ENCODE data around the gene SYP. TPM values are rescaled to one million over a fixed set of nuclear protein-coding genes. Genes with fewer than 3 reads are reported as not detected.
A peak's percentile ranks its signal among the peaks of the same experiment; 100 is the strongest.

The SYP gene
- total and polyA plus RNA-seq, 9 of the 15 experiments (the other 6 are each of a cell fraction or from before 2014, with no cell fraction given), result 0.48 to 5.1 (median 2.6) TPM

DNA sequence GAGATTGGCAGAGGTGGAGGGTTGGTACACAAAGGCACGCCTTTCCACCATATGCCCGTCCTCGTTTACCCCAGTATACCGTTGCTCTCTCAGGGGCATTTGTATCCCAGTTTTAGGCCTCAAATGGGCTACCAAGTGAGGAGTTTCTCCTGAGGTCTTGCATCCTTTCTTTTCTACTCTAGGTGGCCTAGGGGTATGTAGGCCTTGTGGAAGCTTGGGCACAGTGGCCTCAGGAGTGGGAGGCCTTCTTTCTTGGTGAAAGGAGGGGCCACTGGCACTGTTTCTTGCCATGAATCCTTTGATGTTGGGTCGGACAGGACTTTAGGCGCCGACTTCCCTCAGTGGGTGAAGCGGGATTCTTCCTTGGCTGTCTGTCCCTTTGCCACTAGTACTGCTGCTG is 52.7 kb downstream of the SYP start:
- DNase-seq (ENCODE audit: extremely low read depth in 1 of 4, low spot score in 3 of 4) (peak in 1 of 4 experiments; percentile 31), ATAC-seq (peak; percentile 24), FAIRE-seq (no peak)
- Histone ChIP-seq H3K9me3 (replicated peaks; ENCODE audit: control insufficient read depth, insufficient read depth, low read depth, low read length) (peaks cover 14% of the 10 kb centered on the region), H3K36me3 (ENCODE audit: control insufficient read depth, insufficient read depth, low read length) (peaks cover 56% of the 10 kb centered on the region), H4K20me1 (replicated peaks; ENCODE audit: control insufficient read depth, insufficient read depth, low read length) (no peaks in the 10 kb centered on the region), H3K9me1 (ENCODE audit: control insufficient read depth, insufficient read depth, low read length) (no peaks in the 10 kb centered on the region), H3K9ac (ENCODE audit: insufficient read depth in 1 of 2, low read depth in 2 of 2, low read length in 2 of 2) (peak overlapping the region; percentile 95 to 97), H3K79me2 (ENCODE audit: control insufficient read depth, insufficient read depth, low read length) (peaks cover 78% of the 10 kb centered on the region), H3K27me3 (ENCODE audit: control insufficient read depth in 2 of 2, insufficient read depth in 2 of 2, low read length in 2 of 2) (no peaks in the 10 kb centered on the region), H3K4me1 (replicated peaks in 1 of 2; ENCODE audit: control insufficient read depth in 2 of 2, insufficient read depth in 2 of 2, low read length in 2 of 2) (peaks cover 5 to 9% of the 10 kb centered on the region in 2 experiments; a peak in 3 of 5 replicates), H3K27ac (ENCODE audit: extremely low read depth, low read depth, low read length) (peak overlapping the region; percentile 98), H3K4me3 (peak overlapping the region; percentile 54), H3K4me2 (ENCODE audit: insufficient read depth, low read length) (peak overlapping the region; percentile 94), H2AFZ (ENCODE audit: low read depth, low read length) (no peak overlapping the region)
- ChIA-PET CTCF (ENCODE audit: low intra/inter-chr PET ratio) (no interaction called here), POLR2A (interaction anchor here (0.8 kb wide), 1 partner anchor 11 kb away, joined by 3 read pairs; no protein-coding TSS in a partner anchor)
- BruUV-seq (replicated peaks), result no TSS peak
- in situ Hi-C loops (cut with MboI), result no loop called here
- intact Hi-C loops (cut with micrococcal nuclease), result loop anchor here (5.0 kb wide), 1 partner anchor 45 kb away; no protein-coding TSS in a partner anchor
- WGBS (ENCODE audit: insufficient coverage, low coverage, missing lambda C conversion rate), result 0% methylated on average over 7 of the region's 8 CpGs
- TF ChIP-seq, protein P1, sequence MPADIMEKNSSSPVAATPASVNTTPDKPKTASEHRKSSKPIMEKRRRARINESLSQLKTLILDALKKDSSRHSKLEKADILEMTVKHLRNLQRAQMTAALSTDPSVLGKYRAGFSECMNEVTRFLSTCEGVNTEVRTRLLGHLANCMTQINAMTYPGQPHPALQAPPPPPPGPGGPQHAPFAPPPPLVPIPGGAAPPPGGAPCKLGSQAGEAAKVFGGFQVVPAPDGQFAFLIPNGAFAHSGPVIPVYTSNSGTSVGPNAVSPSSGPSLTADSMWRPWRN (IDR thresholded peaks at IDR 0.05; ENCODE audit: low read depth), result no peak
- TF ChIP-seq ZBTB49 (CRISPR knock-in tag; IDR thresholded peaks at IDR 0.05; ENCODE audit: borderline replicate concordance) (no peak), PTBP1 (IDR thresholded peaks at IDR 0.05; ENCODE audit: low read depth, low read length) (no peak), ZFX (CRISPR knock-in tag; IDR thresholded peaks at IDR 0.05) (peak; percentile 77)
- TF ChIP-seq, protein P2, sequence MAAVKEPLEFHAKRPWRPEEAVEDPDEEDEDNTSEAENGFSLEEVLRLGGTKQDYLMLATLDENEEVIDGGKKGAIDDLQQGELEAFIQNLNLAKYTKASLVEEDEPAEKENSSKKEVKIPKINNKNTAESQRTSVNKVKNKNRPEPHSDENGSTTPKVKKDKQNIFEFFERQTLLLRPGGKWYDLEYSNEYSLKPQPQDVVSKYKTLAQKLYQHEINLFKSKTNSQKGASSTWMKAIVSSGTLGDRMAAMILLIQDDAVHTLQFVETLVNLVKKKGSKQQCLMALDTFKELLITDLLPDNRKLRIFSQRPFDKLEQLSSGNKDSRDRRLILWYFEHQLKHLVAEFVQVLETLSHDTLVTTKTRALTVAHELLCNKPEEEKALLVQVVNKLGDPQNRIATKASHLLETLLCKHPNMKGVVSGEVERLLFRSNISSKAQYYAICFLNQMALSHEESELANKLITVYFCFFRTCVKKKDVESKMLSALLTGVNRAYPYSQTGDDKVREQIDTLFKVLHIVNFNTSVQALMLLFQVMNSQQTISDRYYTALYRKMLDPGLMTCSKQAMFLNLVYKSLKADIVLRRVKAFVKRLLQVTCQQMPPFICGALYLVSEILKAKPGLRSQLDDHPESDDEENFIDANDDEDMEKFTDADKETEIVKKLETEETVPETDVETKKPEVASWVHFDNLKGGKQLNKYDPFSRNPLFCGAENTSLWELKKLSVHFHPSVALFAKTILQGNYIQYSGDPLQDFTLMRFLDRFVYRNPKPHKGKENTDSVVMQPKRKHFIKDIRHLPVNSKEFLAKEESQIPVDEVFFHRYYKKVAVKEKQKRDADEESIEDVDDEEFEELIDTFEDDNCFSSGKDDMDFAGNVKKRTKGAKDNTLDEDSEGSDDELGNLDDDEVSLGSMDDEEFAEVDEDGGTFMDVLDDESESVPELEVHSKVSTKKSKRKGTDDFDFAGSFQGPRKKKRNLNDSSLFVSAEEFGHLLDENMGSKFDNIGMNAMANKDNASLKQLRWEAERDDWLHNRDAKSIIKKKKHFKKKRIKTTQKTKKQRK (IDR thresholded peaks at IDR 0.05; ENCODE audit: borderline replicate concordance, low read depth, low read length), result no peak
- TF ChIP-seq, protein P3, sequence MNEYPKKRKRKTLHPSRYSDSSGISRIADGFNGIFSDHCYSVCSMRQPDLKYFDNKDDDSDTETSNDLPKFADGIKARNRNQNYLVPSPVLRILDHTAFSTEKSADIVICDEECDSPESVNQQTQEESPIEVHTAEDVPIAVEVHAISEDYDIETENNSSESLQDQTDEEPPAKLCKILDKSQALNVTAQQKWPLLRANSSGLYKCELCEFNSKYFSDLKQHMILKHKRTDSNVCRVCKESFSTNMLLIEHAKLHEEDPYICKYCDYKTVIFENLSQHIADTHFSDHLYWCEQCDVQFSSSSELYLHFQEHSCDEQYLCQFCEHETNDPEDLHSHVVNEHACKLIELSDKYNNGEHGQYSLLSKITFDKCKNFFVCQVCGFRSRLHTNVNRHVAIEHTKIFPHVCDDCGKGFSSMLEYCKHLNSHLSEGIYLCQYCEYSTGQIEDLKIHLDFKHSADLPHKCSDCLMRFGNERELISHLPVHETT (CRISPR knock-in tag; conservative IDR thresholded peaks at IDR 0.05 in 1 of 2, IDR thresholded peaks at IDR 0.05 in 1 of 2), result 0 out of 4 replicates have a peak, but pooled peaks of 1 of the 2 experiments have one; percentile 36
